Natural killer cell (primary cell): ENCODE data around the gene PGAP6. TPM values are rescaled to one million over a fixed set of nuclear protein-coding genes. Genes with fewer than 3 reads are reported as not detected.

Source experiments
- ATAC-seq, 3 donors: fragments of 150-1000 bp in 2 of 3; fragments of 200-7000 bp in 1 of 3; cut with Tn5 transposase; 1 replicate in 1 of 3; 2 replicates in 2 of 3; pipeline ENCODE4 v1.10.0; 2021; ENCODE audit warnings: mild to moderate bottlenecking in 2 of 3, moderate library complexity in 2 of 3
- DNase-seq, 2 donors: peaks; one replicate each; pipeline versions ENCODE4 v3.0.0 to v3.0.0-alpha.2; 2013 to 2021; ENCODE audit warnings: mixed read lengths in 1 of 2
- H3K27ac ChIP-seq: one replicate; pipeline ENCODE4 v1.5.1; 2013; ENCODE audit warnings: mild to moderate bottlenecking, low read length
- H3K27me3 ChIP-seq: one replicate; pipeline ENCODE4 v1.6.1; 2013; ENCODE audit warnings: low read length; ENCODE audit not compliant: control insufficient read depth, insufficient read depth
- H3K36me3 ChIP-seq: one replicate; pipeline ENCODE4 v1.6.1; 2013; ENCODE audit warnings: low read length; ENCODE audit not compliant: control insufficient read depth, insufficient read depth
- H3K4me1 ChIP-seq: one replicate; pipeline ENCODE4 v1.6.1; 2013; ENCODE audit warnings: low read length; ENCODE audit not compliant: control insufficient read depth, insufficient read depth
- H3K4me3 ChIP-seq: one replicate; pipeline ENCODE4 v1.5.1; 2013; ENCODE audit warnings: low read length
- H3K9me3 ChIP-seq: one replicate; pipeline ENCODE4 v1.6.1; 2013; ENCODE audit warnings: low read length; ENCODE audit not compliant: control insufficient read depth, insufficient read depth
- H3K27ac Mint-ChIP-seq, 2 donors: one replicate each; pipeline ENCODE4 v1.8.0; 2022; ENCODE audit warnings: mild to moderate bottlenecking in 2 of 2, mixed read lengths in 2 of 2, moderate library complexity in 1 of 2
- H3K27me3 Mint-ChIP-seq, 2 donors: one replicate each; pipeline ENCODE4 v1.8.0; 2022; ENCODE audit warnings: low read depth in 2 of 2, mixed read lengths in 2 of 2
- H3K36me3 Mint-ChIP-seq: one replicate; pipeline ENCODE4 v1.8.0; 2022; ENCODE audit warnings: mixed read lengths
- H3K4me1 Mint-ChIP-seq, 2 donors: one replicate each; pipeline ENCODE4 v1.8.0; 2022; ENCODE audit warnings: mixed read lengths in 2 of 2
- H3K4me3 Mint-ChIP-seq: one replicate; pipeline ENCODE4 v1.8.0; 2022; ENCODE audit warnings: mild to moderate bottlenecking, moderate library complexity, mixed read lengths
- H3K9me3 Mint-ChIP-seq, 2 donors: one replicate each; pipeline ENCODE4 v1.8.0; 2022; ENCODE audit warnings: mixed read lengths in 2 of 2
- CTCF ChIP-seq: fragments of 200-600 bp; IDR thresholded peaks from one replicate; pipeline ENCODE4 v1.8.0; 2022; ENCODE audit warnings: antibody characterized with exemption
- WGBS: methylation state at CpG from one replicate; pipeline ENCODE4 v1.1.7; 2013; ENCODE audit warnings: missing lambda C conversion rate; ENCODE audit not compliant: insufficient coverage; 5-methylcytosine and 5-hydroxymethylcytosine counted together
- intact Hi-C: fragments of 100-400 bp; cut with micrococcal nuclease; formaldehyde crosslinking; loops from one replicate; pipeline ENCODE4 v1.14.2; 2022
- total RNA-seq, 4 donors: library from RNA; stranded (reverse); fragments of 120-200 nt in 1 of 4; gene quantifications; one replicate each; pipeline versions ENCODE4 v1.2.3 to v1.2.4, GENCODE V29; 2013 to 2022

Gene PGAP6
- total RNA-seq, 3 donors from 2014 or later (not counting 1 experiment from before 2014, with no cell fraction given) = 48.0 to 66.7 (median 54.2) TPM

- no peak for ATAC-seq
- Histone ChIP-seq H3K27me3 (no peaks in the 10 kb centered on the region), H3K27ac (no peak overlapping the region), H3K4me3 (no peak overlapping the region), H3K4me1 (peaks cover 37% of the 10 kb centered on the region), H3K36me3 (no peaks in the 10 kb centered on the region), H3K9me3 (no peaks in the 10 kb centered on the region)
- WGBS = 88% methylated on average over 24 of the region's 24 CpGs
- Mint-ChIP-seq H3K27ac (peak overlapping the region in 1 of 2 donors; percentile 65), H3K27me3 (no peaks in the 10 kb centered on the region), H3K9me3 (no peaks in the 10 kb centered on the region), H3K4me3 (peak overlapping the region; percentile 74), H3K4me1 (peaks cover 16 to 27% of the 10 kb centered on the region in 2 donors), H3K36me3 (no peaks in the 10 kb centered on the region)
- intact Hi-C loops = no loop called here
- peak in 1 of 2 donors; percentile 36 for DNase-seq
- TF ChIP-seq CTCF = no peak
These were observed 17.0 kb upstream of the PGAP6 start for GRCh38 chr16:398561-399339.

GRCh38 chr16:397736-398332 is 16.1 kb upstream of the PGAP6 start:
- WGBS = 58% methylated on average over 29 of the region's 29 CpGs
- ATAC-seq = no peak
- no peaks in the 10 kb centered on the region for H3K9me3 Mint-ChIP-seq
- H3K4me1 Mint-ChIP-seq = peaks cover 19 to 31% of the 10 kb centered on the region in 2 donors
- no peaks in the 10 kb centered on the region for H3K36me3 Mint-ChIP-seq
- H3K27me3 ChIP-seq = no peaks in the 10 kb centered on the region
- no peak overlapping the region for H3K27ac ChIP-seq
- H3K27me3 Mint-ChIP-seq = no peaks in the 10 kb centered on the region
- H3K4me3 Mint-ChIP-seq = peak overlapping the region; percentile 74
- no peak overlapping the region for H3K4me3 ChIP-seq
- no peak for TF ChIP-seq CTCF
- DNase-seq = peak in 1 of 2 donors; percentile 58
- no peaks in the 10 kb centered on the region for H3K36me3 ChIP-seq
- peak overlapping the region in 1 of 2 donors; percentile 65 for H3K27ac Mint-ChIP-seq
- H3K9me3 ChIP-seq = no peaks in the 10 kb centered on the region
- intact Hi-C loops = no loop called here
- peaks cover 41% of the 10 kb centered on the region for H3K4me1 ChIP-seq

GRCh38 chr16:397135-397661 is 15.4 kb upstream of the PGAP6 start, which contains the start of gene NME4:
Gene NME4, plus strand, starts transcription at chr16:397199. Its CDS starts 24 bp downstream, at chr16:397223.
- H3K4me3 Mint-ChIP-seq = peak within 1 kb of the TSS; percentile 87
- TF ChIP-seq CTCF = no peak
- 0% methylated on average over 67 of the region's 75 CpGs for WGBS
- intact Hi-C loops = no loop called here
- H3K27me3 ChIP-seq = no peaks in the 10 kb centered on the region
- H3K27ac Mint-ChIP-seq = peak within 1 kb of the TSS in 1 of 2 donors; percentile 76
- peaks cover 44% of the 10 kb centered on the region for H3K4me1 ChIP-seq
- H3K27ac ChIP-seq = no peak within 1 kb of the TSS
- no peaks in the 10 kb centered on the region for H3K36me3 Mint-ChIP-seq
- H3K27me3 Mint-ChIP-seq = no peaks in the 10 kb centered on the region
- no peaks in the 10 kb centered on the region for H3K9me3 ChIP-seq
- peak within 1 kb of the TSS; percentile 4 for H3K4me3 ChIP-seq
- DNase-seq = peak in 1 of 2 donors; percentile 65
- H3K4me1 Mint-ChIP-seq = peaks cover 25 to 37% of the 10 kb centered on the region in 2 donors
- no peaks in the 10 kb centered on the region for H3K9me3 Mint-ChIP-seq
- ATAC-seq = no peak
- H3K36me3 ChIP-seq = no peaks in the 10 kb centered on the region
